Measurements from ENCODE around the gene TMEM185B.

GRCh38 chr2:120228503-120228902, 5.3 kb upstream of the TMEM185B start:
- TF ChIP-seq EZH2phosphoT487 (IDR thresholded peaks at IDR 0.05; ENCODE audit: borderline replicate concordance, low read length) (no peak), CTCF (IDR thresholded peaks at IDR 0.05; ENCODE audit: low read depth, low read length, poor library complexity, severe bottlenecking) (peak; percentile 28)

Data from DOHH2 (cell line).